CD4-positive, alpha-beta T cell treated with Interferon gamma for 1 hour (primary cell): Measurements from ENCODE around the gene RNF217.
"Not testable (repeated sequence)": the region's sequence is repeated elsewhere in the genome, so short reads cannot be mapped to it uniquely, and the experiment has no call there.

ENCODE experiments used
- DNase-seq: peaks from one replicate; pipeline ENCODE4 v3.0.0-alpha.2; 2020

Gene RNF217

GRCh38 chr6:125102411-125102810 is 140.2 kb downstream of the RNF217 start:
- DNase-seq, result no peak

- DNase-seq, result no peak
Measured at GRCh38 chr6:125102891-125103290, 140.7 kb downstream of the RNF217 start.

GRCh38 chr6:125104425-125104824 is 142.2 kb downstream of the RNF217 start:
- DNase-seq, result no peak

GRCh38 chr6:125107048-125107447 is 144.8 kb downstream of the RNF217 start:
- no peak for DNase-seq

GRCh38 chr6:125107896-125108295 is 145.7 kb downstream of the RNF217 start:
- no peak for DNase-seq

GRCh38 chr6:125110056-125110455 is 147.8 kb downstream of the RNF217 start:
- DNase-seq, result no peak

- DNase-seq, result no peak
Measured at GRCh38 chr6:125111219-125111983, 149.2 kb downstream of the RNF217 start.

- no peak for DNase-seq
Measured at GRCh38 chr6:125112934-125113333, 150.7 kb downstream of the RNF217 start.

- DNase-seq, result no peak
Measured at GRCh38 chr6:125114248-125114858, 152.1 kb downstream of the RNF217 start.

- no peak for DNase-seq
Measured at GRCh38 chr6:125116170-125116569, 153.9 kb downstream of the RNF217 start.

- DNase-seq, result no peak
Measured at GRCh38 chr6:125116710-125117109, 154.5 kb downstream of the RNF217 start.

GRCh38 chr6:125117818-125118217 is 155.6 kb downstream of the RNF217 start:
- no peak for DNase-seq

GRCh38 chr6:125120054-125120590 is 157.9 kb downstream of the RNF217 start:
- no peak for DNase-seq

- DNase-seq, result no peak
Measured at GRCh38 chr6:125121894-125122293, 159.7 kb downstream of the RNF217 start.

GRCh38 chr6:125123051-125123450 is 160.8 kb downstream of the RNF217 start:
- DNase-seq, result no peak

- DNase-seq, result no peak
Measured at GRCh38 chr6:125123468-125124048, 161.3 kb downstream of the RNF217 start.

- DNase-seq, result no peak
Measured at GRCh38 chr6:125124049-125124669, 161.9 kb downstream of the RNF217 start.

- not testable (repeated sequence) for DNase-seq
Measured at GRCh38 chr6:125125856-125126255, 163.6 kb downstream of the RNF217 start.

GRCh38 chr6:125129354-125129753 is 167.1 kb downstream of the RNF217 start:
- no peak for DNase-seq

GRCh38 chr6:125132058-125132457 is 169.8 kb downstream of the RNF217 start:
- no peak for DNase-seq

GRCh38 chr6:125136378-125136777 is 174.1 kb downstream of the RNF217 start:
- DNase-seq, result no peak

- no peak for DNase-seq
Measured at GRCh38 chr6:125138083-125138482, 175.8 kb downstream of the RNF217 start.

- no peak for DNase-seq
Measured at GRCh38 chr6:125140808-125141207, 178.6 kb downstream of the RNF217 start.
